Type B pancreatic cell (in vitro differentiated cells): Measurements from ENCODE around the gene MCTP1. TPM values are rescaled to one million over a fixed set of nuclear protein-coding genes. Genes with fewer than 3 reads are reported as not detected.

Experiments used
- DNase-seq: peaks from one replicate; pipeline ENCODE4 v3.0.0; 2021; ENCODE audit warnings: mixed read lengths; ENCODE audit not compliant: unreplicated experiment; ENCODE audit errors: extremely low spot score
- H3K27ac Mint-ChIP-seq: 2 replicates; pipeline ENCODE4 v1.8.0; 2021; ENCODE audit warnings: mild to moderate bottlenecking, mixed read lengths
- H3K27me3 Mint-ChIP-seq: 2 replicates; pipeline ENCODE4 v1.8.0; 2021; ENCODE audit warnings: mixed read lengths
- H3K36me3 Mint-ChIP-seq: 2 replicates; pipeline ENCODE4 v1.8.0; 2021; ENCODE audit warnings: mixed read lengths
- H3K4me1 Mint-ChIP-seq: one replicate; pipeline ENCODE4 v1.8.0; 2021; ENCODE audit warnings: mixed read lengths; ENCODE audit not compliant: unreplicated experiment
- H3K4me3 Mint-ChIP-seq: 2 replicates; pipeline ENCODE4 v1.8.0; 2021; ENCODE audit warnings: mild to moderate bottlenecking, mixed read lengths
- H3K9me3 Mint-ChIP-seq: 2 replicates; pipeline ENCODE4 v1.8.0; 2021; ENCODE audit warnings: mixed read lengths
- CTCF ChIP-seq: fragments of 200-600 bp; sonication (generic); conservative IDR thresholded peaks from 2 replicates; pipeline ENCODE4 v1.5.0; 2021; ENCODE audit warnings: antibody characterized with exemption, mild to moderate bottlenecking
- total RNA-seq: library from RNA; stranded (reverse); gene quantifications from 2 replicates; pipeline ENCODE4 v1.2.1, GENCODE V29; 2021; ENCODE audit warnings: low replicate concordance

Gene MCTP1
- total RNA-seq, 1 donor from 2014 or later: 4.6 TPM

GRCh38 chr5:94885931-94886330 lies 399.0 kb downstream of the MCTP1 start:
- H3K4me3 Mint-ChIP-seq: no peak overlapping the region

GRCh38 chr5:94884311-94884710 lies 400.6 kb downstream of the MCTP1 start:
- peaks cover 17% of the 10 kb centered on the region for H3K4me1 Mint-ChIP-seq

More at GRCh38 chr5:94885931-94886330, 399.0 kb downstream of the MCTP1 start:
- no peak for DNase-seq
- Mint-ChIP-seq H3K9me3 (no peaks in the 10 kb centered on the region), H3K27ac (no peak overlapping the region), H3K36me3 (no peaks in the 10 kb centered on the region), H3K27me3 (no peaks in the 10 kb centered on the region), H3K4me1 (peaks cover 17% of the 10 kb centered on the region)
- no peak for TF ChIP-seq CTCF

GRCh38 chr5:94872526-94872925 lies 412.4 kb downstream of the MCTP1 start:
- H3K9me3 Mint-ChIP-seq: no peaks in the 10 kb centered on the region
- no peak for TF ChIP-seq CTCF
- H3K27me3 Mint-ChIP-seq: no peaks in the 10 kb centered on the region
- H3K4me3 Mint-ChIP-seq: no peak overlapping the region
- H3K27ac Mint-ChIP-seq: no peak overlapping the region
- H3K4me1 Mint-ChIP-seq: no peaks in the 10 kb centered on the region
- DNase-seq: no peak
- no peaks in the 10 kb centered on the region for H3K36me3 Mint-ChIP-seq

More at GRCh38 chr5:94884311-94884710, 400.6 kb downstream of the MCTP1 start:
- H3K27me3 Mint-ChIP-seq: no peaks in the 10 kb centered on the region
- DNase-seq: no peak
- TF ChIP-seq CTCF: no peak
- H3K4me3 Mint-ChIP-seq: no peak overlapping the region
- no peaks in the 10 kb centered on the region for H3K9me3 Mint-ChIP-seq
- no peaks in the 10 kb centered on the region for H3K36me3 Mint-ChIP-seq
- no peak overlapping the region for H3K27ac Mint-ChIP-seq

GRCh38 chr5:94870511-94871183 lies 414.2 kb downstream of the MCTP1 start:
- DNase-seq: no peak
- Mint-ChIP-seq H3K36me3 (no peaks in the 10 kb centered on the region), H3K4me3 (no peak overlapping the region), H3K4me1 (no peaks in the 10 kb centered on the region), H3K27me3 (no peaks in the 10 kb centered on the region), H3K27ac (no peak overlapping the region), H3K9me3 (no peaks in the 10 kb centered on the region)
- no peak for TF ChIP-seq CTCF

- Mint-ChIP-seq H3K9me3 (no peaks in the 10 kb centered on the region), H3K27ac (no peak overlapping the region), H3K4me1 (no peaks in the 10 kb centered on the region), H3K27me3 (no peaks in the 10 kb centered on the region), H3K4me3 (no peak overlapping the region), H3K36me3 (no peaks in the 10 kb centered on the region)
- no peak for TF ChIP-seq CTCF
- no peak for DNase-seq
Observed at GRCh38 chr5:94869921-94870320, 415.0 kb downstream of the MCTP1 start.
